Retina (tissue), 1 donor: ENCODE measurements around the gene SCCPDH.
"Not testable (repeated sequence)": the region's sequence is repeated elsewhere in the genome, so short reads cannot be mapped to it uniquely, and the experiment has no call there.

ENCODE experiments used
- DNase-seq: peaks from one replicate; pipeline ENCODE4 v3.0.0-alpha.2; 2016

Gene SCCPDH

DNA sequence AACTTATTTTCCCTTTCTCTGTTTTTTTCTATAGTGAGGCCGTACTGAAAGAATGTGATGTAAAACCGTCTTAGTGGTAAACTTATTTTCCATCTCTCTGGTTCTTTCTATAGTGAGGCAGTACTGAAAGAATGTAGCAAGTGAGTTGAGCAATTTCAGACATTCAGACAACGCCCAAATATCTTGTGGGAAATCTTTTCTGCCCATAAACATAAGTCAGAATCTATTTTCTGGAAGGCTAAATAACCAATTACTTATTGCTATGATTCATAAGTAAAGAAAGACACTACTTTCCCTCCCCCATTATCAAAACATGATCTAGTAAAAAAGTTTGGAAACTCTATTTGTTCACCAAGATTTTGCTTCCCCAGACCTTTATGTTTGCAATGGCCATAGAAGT, 18.8 kb upstream of the SCCPDH start:
- DNase-seq, result no peak

GRCh38 chr1:246708166-246708565, 16.0 kb upstream of the SCCPDH start:
- DNase-seq, result no peak

- DNase-seq, result no peak
Measured at GRCh38 chr1:246709196-246709595, 15.0 kb upstream of the SCCPDH start.

DNA sequence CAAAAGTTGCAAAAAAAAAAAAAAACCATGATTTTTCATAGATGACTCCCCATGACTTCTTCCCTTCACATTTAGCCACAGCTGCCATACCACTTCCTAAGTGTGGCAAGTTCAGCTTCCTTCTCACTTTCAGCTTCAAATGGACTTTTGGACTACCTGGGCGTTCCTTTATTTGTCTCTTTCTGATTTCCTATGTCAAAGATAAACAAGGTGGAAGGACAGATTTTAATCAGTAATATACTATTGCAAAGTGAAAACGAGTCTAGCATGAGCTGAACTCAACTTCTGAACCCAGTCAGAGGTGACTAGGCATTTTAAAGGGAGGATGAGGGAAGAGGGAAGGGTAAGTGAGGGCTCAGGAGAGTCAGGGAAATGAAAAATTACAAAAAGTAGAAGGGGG, 14.4 kb upstream of the SCCPDH start:
- DNase-seq, result no peak

GRCh38 chr1:246711548-246712003, 12.6 kb upstream of the SCCPDH start:
- no peak for DNase-seq

GRCh38 chr1:246712428-246712827, 11.8 kb upstream of the SCCPDH start:
- not testable (repeated sequence) for DNase-seq

- DNase-seq, result not testable (repeated sequence)
Measured at GRCh38 chr1:246719361-246719760, 4.8 kb upstream of the SCCPDH start.

GRCh38 chr1:246720814-246721213, 3.4 kb upstream of the SCCPDH start:
- DNase-seq, result not testable (repeated sequence)

DNA sequence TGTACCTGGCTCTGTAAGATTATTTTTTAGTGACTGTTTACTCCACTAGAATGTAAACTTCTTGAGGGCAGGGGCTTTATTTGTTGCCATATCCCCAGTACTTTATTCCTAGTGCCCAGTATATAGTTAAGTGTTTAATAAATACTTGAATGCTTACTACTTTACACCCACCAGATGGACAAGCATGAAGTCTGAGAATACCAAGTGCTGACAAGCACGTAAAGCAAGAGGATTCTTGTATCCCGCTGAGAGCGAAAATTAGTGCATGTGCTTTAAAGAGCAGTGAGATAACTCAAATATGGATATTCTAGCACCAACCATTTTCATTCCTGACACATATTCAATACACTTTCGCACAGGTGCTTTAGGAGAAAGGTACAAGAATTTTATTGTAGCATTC, 1.5 kb upstream of the SCCPDH start:
- DNase-seq, result no peak

- no peak for DNase-seq
Measured at GRCh38 chr1:246724731-246725095, 504 bp downstream of the SCCPDH start.

GRCh38 chr1:246725191-246725590, 982 bp downstream of the SCCPDH start:
- no peak for DNase-seq

DNA sequence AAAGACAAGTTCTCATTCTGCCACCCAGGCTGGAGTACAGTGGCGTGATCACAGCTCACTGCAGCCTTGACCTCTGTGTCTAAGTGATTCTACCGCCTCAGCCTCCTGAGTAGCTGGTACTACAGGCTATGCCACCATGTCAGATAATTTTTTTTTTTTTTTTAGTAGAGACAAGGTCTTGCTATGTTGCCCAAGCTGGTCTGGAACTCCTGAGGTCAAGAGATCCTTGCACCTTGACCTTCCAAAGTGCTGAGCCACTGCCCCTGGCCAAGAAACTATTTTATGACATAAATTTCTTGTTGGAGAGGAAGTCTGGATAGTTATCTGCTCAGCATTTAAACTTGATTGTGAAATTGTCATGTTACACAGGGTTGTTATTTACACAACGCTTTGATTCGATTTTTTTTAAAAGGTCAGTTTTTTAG, 2.1 kb downstream of the SCCPDH start:
- no peak for DNase-seq

DNA sequence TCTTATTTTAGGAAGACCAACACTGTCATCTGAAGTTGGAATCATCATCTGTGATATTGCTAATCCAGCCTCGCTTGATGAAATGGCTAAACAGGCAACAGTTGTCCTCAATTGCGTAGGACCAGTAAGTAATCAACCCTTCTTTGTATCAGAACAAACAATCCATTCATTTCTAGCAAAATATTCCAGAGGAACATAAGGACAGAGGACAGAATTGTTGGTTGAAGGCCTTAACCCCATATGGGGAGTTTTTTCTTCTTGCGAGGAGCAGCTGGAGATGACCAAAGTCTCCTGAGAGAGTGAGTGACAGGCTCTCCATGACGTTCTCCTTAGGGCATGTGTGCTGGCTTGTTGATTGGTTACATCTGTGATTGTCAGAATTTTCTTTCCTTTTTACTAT, 2.7 kb downstream of the SCCPDH start:
- DNase-seq, result no peak

GRCh38 chr1:246727594-246727993, 3.4 kb downstream of the SCCPDH start:
- DNase-seq, result no peak

DNA sequence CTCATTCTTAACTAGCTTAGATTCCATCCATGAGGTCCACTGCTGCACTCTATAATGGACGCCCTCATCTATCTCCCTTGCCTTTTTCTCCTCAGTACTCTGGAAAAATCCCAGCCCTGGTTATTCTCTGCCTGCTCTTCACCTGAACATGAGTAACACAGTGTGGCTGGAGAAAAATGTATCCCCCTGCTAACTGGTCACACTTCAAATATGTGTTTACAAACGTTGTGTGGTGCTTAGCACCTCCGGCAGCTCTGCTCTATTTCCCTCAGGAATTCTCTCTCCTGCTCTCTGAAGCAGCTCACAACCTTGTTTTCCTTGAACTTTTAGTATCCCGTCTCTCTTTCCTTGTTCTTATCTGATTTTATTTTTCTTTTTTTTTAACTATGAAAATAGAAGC, 4.1 kb downstream of the SCCPDH start:
- no peak for DNase-seq

DNA sequence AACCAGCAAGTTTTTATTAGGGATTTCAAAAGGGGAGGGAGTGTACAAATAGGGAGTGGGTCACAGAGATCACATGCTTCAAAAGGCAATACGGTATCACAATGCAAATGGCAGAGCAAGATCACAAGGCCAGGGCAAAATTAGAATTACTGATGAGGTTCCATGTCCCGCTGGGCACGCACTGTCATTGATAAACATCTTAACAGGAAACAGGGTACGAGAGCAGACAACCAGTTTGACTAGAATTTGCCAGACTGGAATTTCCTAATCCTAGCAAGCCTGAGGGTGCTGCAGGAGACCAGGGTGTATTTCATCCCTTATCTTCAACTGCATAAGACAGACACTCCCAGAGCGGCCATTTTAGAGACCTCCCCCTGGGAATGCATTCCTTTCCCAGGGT, 4.8 kb downstream of the SCCPDH start:
- DNase-seq, result not testable (repeated sequence)

GRCh38 chr1:246730839-246731238, 6.6 kb downstream of the SCCPDH start:
- DNase-seq, result no peak

- not testable (repeated sequence) for DNase-seq
Measured at GRCh38 chr1:246731873-246732272, 7.7 kb downstream of the SCCPDH start.

DNA sequence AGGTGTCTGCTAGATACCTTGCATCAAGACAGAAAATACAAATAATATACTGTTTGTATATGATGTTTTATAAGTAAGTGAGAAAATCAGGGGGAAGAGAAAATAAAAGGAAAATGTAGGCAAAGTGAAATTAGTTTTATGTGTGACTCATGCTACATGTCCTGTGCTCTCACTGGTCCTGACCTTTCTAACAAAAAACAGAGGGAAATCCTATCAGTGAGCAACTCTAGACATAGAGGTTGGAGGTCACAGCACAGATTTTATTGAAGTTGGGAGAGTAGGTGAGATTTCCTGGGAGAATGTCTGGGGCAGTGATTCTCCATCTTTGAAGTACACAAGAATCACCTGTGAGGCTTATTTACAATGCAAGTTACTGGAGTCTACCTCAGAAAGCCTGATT, 9.5 kb downstream of the SCCPDH start:
- DNase-seq, result no peak

DNA sequence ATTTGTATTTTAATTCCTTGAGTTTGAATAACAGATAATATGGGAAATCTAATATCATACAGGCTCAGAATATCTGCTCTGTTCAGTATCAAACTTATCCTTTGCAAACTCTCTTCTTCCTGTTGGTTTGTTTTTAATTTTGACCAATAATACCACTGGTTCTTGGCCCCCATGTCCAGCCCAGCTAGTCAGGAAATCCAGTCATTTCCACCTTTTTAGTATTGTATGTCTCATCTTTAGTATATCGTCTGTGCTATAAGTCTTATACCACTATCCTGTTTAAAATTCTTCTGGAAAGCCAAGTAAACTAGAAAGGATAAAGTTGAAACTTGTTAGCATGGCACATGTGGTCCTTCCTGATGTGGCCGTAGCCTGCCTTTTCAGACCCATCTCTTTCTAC, 10.7 kb downstream of the SCCPDH start:
- no peak for DNase-seq

- no peak for DNase-seq
Measured at GRCh38 chr1:246735735-246736134, 11.5 kb downstream of the SCCPDH start.

- no peak for DNase-seq
Measured at GRCh38 chr1:246742396-246742795, 18.2 kb downstream of the SCCPDH start.

DNA sequence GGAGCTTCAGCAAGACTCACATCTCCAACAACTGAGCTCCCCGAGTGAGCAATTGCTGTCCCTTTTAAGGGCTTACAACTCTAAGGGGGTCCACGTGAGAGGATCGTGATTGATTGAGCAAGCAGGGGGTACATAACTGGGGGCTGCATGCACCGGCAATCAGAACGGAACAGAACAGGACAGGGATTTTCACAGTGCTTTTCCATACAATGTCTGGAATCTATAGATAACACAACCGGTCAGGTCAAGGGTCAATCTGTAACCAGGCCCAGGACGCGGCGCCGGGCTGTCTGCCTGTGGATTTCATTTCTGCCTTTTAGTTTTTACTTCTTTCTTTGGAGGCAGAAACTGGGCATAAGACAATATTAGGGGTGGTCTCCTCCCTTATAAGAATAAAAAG, 21.9 kb downstream of the SCCPDH start:
- DNase-seq, result not testable (repeated sequence)

GRCh38 chr1:246748006-246748405, 23.8 kb downstream of the SCCPDH start:
- no peak for DNase-seq

DNA sequence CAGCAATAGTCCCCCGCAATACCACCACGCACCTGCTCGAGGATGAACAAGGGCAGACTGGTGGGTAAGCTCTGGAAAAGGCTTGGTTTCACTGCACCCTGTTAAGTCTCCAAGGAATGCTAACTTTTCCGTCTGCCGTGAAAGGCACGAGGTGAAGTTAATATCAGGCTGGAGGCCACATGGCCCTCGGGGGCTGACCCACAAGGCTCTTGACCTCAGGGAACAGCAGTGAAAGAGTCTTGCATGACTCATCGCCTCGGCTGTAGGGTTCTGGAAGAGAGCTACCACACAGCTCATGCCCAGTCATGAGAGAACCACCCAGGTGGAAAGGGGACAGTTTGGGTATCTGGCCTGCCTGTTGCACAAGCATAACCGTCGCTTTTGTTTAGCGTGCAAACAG, 24.7 kb downstream of the SCCPDH start:
- no peak for DNase-seq

DNA sequence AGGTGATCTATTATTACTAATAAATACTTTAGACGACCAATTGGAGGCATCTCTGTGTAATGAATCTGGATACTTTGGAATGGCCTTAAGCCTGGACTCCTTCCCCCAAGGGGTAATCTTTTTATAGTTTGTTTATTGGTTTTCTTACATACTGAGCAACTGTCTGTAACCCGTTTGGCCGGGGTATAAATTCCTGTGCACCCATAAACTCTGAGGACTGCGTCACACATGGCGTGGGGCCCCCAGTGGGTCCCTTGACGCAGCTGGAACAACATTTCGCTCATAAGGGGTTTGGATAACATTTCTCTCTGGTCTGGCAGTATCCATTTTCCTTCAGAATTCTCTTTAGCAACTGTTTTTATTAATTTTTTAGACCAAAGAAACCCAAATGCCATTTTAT, 26.5 kb downstream of the SCCPDH start:
- no peak for DNase-seq
